KOPT-K1 (cell line): ENCODE data around the gene SAMD3.
"Not testable (repeated sequence)": the region's sequence is repeated elsewhere in the genome, so short reads cannot be mapped to it uniquely, and the experiment has no call there.

Source experiments
- H3K27ac ChIP-seq: fragments of 200-600 bp; sonication (generic); 2 replicates; pipeline ENCODE4 v1.5.1; 2016; ENCODE audit warnings: antibody characterized with exemption, mild to moderate bottlenecking, low read depth, low read length; ENCODE audit not compliant: poor library complexity, severe bottlenecking
- H3K36me3 ChIP-seq: fragments of 200-600 bp; sonication (generic); 2 replicates; pipeline ENCODE4 v1.5.1; 2017; ENCODE audit warnings: antibody characterized with exemption, mild to moderate bottlenecking, low read length, moderate library complexity; ENCODE audit not compliant: insufficient read depth
- H3K9me3 ChIP-seq: fragments of 200-600 bp; sonication (generic); 2 replicates; pipeline ENCODE4 v1.5.1; 2017; ENCODE audit warnings: antibody characterized with exemption, low read length, mild to moderate bottlenecking; ENCODE audit not compliant: insufficient read depth, poor library complexity, severe bottlenecking

SAMD3 gene

DNA sequence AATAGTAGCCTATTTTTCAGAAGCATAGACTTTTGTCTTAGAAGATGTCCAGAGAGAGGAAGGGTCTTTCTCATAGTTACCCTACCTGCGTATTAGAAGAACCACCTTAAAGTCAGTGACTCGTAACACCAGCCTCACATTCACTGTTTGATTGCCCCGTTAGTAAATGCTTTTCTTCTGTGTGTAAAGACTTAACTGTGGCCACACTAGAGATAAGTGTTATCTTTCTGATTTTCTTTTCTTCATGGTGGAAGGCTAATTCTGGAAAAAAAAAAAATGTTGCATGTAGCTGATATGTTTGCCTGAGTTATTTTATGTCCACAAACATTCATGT lies 83.9 kb downstream of the SAMD3 start:
- peaks cover 25% of the 10 kb centered on the region; the same call in 1 of the 2 replicates for H3K36me3 ChIP-seq
- H3K27ac ChIP-seq = no peak overlapping the region
- H3K9me3 ChIP-seq = no peaks in the 10 kb centered on the region

DNA sequence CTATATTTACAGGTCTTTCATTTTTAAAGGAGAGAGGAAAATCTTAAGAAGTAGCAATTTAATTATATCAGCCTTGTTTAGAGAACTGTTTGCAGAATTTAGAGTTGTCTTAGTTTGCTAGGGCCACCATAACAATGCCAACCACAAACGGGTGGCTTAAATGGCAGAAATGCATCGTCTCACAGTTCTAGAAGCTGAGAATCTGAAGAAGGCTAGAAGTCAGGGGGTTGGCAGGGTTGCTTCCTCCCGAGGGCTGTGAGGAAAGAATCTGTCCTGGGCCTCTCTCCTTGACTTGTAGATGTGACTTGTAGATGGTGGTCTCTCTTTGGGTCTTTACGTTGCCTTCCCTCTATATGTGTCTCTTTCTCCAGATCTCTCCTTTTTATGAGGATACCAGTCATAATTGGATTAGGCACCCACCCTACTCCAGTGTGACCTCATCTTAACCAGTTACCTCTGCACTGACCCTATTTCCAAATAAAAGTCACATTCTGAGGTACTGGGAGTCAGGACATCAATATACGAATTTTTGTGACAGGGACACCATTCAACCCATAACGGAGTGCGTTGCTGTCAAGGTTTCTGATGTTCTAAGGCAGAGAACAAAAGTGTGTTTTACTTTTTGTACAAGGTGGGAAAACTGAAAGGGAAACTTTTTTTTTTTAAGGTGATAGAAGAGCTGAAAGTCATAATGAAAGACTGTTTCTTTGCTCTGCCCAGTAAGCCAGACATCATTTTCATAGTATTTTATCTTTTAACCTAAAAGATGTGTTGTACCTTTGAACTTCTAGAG lies 84.4 kb downstream of the SAMD3 start:
- no peak overlapping the region for H3K27ac ChIP-seq
- no peaks in the 10 kb centered on the region for H3K9me3 ChIP-seq
- peaks cover 25% of the 10 kb centered on the region; the same call in 1 of the 2 replicates for H3K36me3 ChIP-seq

DNA sequence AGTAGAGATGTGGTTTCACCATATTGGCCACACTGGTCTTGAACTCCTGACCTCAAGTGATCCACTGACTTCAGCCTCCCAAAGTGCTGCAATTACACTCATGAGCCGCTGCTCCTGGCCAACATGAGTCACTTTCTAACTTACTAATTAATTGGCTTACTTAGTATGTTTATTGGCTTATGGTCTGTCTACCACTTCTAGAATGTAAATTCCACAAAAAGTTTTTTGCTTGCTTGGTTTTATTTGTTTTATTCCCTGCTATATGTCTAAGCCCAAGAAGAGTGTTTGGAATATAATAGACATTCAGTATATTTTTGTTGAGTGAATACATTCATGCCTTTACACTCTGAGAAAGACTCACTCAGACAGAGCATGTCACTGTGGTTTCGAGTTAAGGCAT lies 86.0 kb downstream of the SAMD3 start:
- Histone ChIP-seq H3K27ac (no peak overlapping the region), H3K36me3 (peaks cover 21% of the 10 kb centered on the region; the same call in 1 of the 2 replicates), H3K9me3 (no peaks in the 10 kb centered on the region)

GRCh38 chr6:130134582-130134981 lies 88.2 kb downstream of the SAMD3 start:
- H3K27ac ChIP-seq = no peak overlapping the region
- H3K36me3 ChIP-seq = peaks cover 20% of the 10 kb centered on the region; the same call in 1 of the 2 replicates
- H3K9me3 ChIP-seq = no peaks in the 10 kb centered on the region

- no peak overlapping the region for H3K27ac ChIP-seq
- H3K9me3 ChIP-seq = no peaks in the 10 kb centered on the region
- peaks cover 7% of the 10 kb centered on the region; the same call in 1 of the 2 replicates for H3K36me3 ChIP-seq
Observed at GRCh38 chr6:130132286-130132701, 90.5 kb downstream of the SAMD3 start.

- Histone ChIP-seq H3K27ac (no peak overlapping the region), H3K9me3 (no peaks in the 10 kb centered on the region), H3K36me3 (no peaks in the 10 kb centered on the region; the same call in 1 of the 2 replicates)
Observed at GRCh38 chr6:130129762-130130246, 92.9 kb downstream of the SAMD3 start.

- no peaks in the 10 kb centered on the region for H3K36me3 ChIP-seq
- no peaks in the 10 kb centered on the region for H3K9me3 ChIP-seq
- H3K27ac ChIP-seq = no peak overlapping the region
Observed at GRCh38 chr6:130128326-130128725, 94.4 kb downstream of the SAMD3 start.

- Histone ChIP-seq H3K27ac (no peak overlapping the region), H3K36me3 (no peaks in the 10 kb centered on the region), H3K9me3 (no peaks in the 10 kb centered on the region)
Observed at GRCh38 chr6:130127195-130127594, 95.6 kb downstream of the SAMD3 start.

GRCh38 chr6:130122243-130122642 lies 100.5 kb downstream of the SAMD3 start:
- Histone ChIP-seq H3K9me3 (no peaks in the 10 kb centered on the region), H3K27ac (no peak overlapping the region), H3K36me3 (no peaks in the 10 kb centered on the region)

DNA sequence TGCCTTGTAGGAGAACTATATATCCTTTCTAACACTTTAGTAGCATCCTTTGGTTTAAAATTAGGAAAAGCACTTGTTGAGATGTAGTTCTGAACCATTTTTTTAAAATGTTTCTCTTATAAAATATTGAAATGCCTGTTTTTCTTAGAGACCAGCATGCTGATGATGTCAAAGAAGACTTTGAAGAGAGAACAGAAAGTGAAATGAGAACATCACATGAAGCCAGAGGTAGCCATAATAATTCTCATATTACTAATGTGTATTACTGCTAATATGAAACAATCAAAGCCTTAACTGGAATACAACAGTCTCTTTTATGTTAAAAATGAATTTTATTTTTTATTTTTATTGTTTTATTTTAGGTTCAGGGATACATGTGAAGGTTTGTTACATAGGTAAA lies 102.0 kb downstream of the SAMD3 start:
- Histone ChIP-seq H3K36me3 (no peaks in the 10 kb centered on the region), H3K9me3 (no peaks in the 10 kb centered on the region), H3K27ac (no peak overlapping the region)

- no peak overlapping the region for H3K27ac ChIP-seq
- H3K9me3 ChIP-seq = no peaks in the 10 kb centered on the region
- no peaks in the 10 kb centered on the region for H3K36me3 ChIP-seq
Observed at GRCh38 chr6:130119211-130119610, 103.5 kb downstream of the SAMD3 start.

DNA sequence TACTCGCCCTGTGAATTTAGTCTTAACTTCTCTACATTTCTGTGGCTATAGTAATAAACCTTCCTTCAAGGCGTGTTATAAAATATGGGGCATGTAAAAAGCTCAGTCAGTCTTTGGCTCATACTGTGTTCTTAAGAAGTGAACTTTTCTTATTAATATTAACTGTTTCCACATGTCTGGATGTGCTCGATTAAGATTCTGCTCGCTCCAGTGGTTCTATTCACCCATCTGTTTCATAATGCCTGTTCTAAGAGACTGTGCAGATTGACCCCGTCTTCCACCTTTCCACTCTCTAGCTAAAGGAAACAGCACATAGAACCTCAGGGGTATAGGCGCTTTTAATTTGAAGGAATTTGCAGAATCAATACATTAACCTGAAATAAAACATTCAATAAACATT lies 104.5 kb downstream of the SAMD3 start:
- Histone ChIP-seq H3K27ac (no peak overlapping the region), H3K9me3 (no peaks in the 10 kb centered on the region), H3K36me3 (no peaks in the 10 kb centered on the region)

DNA sequence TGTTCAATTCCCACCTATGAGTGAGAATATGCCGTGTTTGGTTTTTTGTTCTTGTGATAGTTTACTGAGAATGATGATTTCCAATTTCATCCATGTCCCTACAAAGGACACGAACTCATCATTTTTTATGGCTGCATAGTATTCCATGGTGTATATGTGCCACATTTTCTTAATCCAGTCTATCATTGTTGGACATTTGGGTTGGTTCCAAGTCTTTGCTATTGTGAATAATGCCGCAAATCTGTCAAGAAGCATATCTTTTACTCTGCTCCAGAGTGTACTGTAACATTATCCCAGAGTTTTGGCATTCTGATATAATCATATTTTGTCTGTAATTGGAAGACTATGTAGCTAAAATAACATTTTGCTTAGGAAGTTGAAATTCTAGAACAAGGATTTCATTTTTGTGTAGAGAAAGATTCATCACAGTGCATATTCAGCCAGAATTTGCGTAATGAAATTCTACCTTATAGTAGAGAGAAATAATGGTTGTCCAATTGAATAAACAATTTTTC lies 105.5 kb downstream of the SAMD3 start:
- not testable (repeated sequence) for H3K36me3 ChIP-seq, H3K27ac ChIP-seq, H3K9me3 ChIP-seq

DNA sequence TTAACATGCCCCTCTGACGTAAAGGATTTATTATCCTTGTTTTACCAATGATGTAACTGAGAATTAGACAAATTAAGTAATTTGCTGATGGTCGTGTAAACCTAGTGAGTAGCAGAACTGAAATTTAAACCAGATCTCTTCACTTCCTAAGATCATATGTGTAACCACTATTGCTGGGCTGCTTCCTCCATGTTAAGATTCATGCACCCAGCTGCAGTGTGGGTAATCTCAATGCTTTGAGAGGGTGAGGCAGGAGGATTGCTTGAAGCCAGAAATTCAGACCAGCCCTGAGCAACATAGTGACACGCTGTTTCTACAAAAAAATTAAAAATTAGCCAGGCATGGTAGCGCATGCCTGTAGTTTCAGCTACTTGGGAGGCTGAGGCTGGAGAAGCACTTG lies 106.5 kb downstream of the SAMD3 start:
- no peaks in the 10 kb centered on the region; the same call in 1 of the 2 replicates for H3K36me3 ChIP-seq
- no peak overlapping the region for H3K27ac ChIP-seq
- no peaks in the 10 kb centered on the region for H3K9me3 ChIP-seq

- Histone ChIP-seq H3K9me3 (no peaks in the 10 kb centered on the region), H3K27ac (no peak overlapping the region), H3K36me3 (no peaks in the 10 kb centered on the region; the same call in 1 of the 2 replicates)
Observed at GRCh38 chr6:130115036-130115435, 107.7 kb downstream of the SAMD3 start.

DNA sequence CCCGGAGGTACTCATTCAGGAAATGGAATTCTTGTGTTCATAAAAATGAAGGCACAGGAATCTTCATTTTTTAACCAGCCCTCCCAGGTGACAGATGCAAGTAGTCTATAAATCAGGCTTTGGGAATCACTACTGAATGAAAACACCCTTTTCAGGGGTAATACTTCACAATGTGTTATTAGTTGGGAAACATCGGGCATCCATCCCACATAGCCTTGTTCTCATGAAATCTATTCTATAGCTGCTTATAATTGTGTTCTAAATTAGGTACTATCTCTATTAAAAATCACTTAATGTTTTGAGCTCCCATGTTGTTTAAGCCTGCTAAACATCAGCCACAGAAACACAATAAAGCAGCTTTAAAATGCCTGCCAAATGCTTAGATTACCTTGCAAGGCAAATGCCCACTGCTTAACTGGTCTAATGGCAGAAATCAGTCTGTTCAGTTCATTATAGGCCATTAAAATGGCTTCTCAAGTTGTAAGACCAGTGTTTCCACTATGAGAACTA lies 109.5 kb downstream of the SAMD3 start:
- Histone ChIP-seq H3K27ac (no peak overlapping the region), H3K9me3 (no peaks in the 10 kb centered on the region), H3K36me3 (no peaks in the 10 kb centered on the region; the same call in 1 of the 2 replicates)
